Measurements from ENCODE around the gene C4A.
"Not testable (repeated sequence)": the region's sequence is repeated elsewhere in the genome, so short reads cannot be mapped to it uniquely, and the experiment has no call there.

Gene C4A

GRCh38 chr6:32037136-32037535 is 55.3 kb downstream of the C4A start:
- DNase-seq = not testable (repeated sequence)

GRCh38 chr6:32037598-32038524 is 56.0 kb downstream of the C4A start, which contains the start of gene CYP21A2:
Gene CYP21A2 (plus strand): TSS chr6:32038415. CDS start chr6:32038423, 8 bp downstream.
- not testable (repeated sequence) for DNase-seq

- not testable (repeated sequence) for DNase-seq
Observed at GRCh38 chr6:32038878-32039277, 57.0 kb downstream of the C4A start.

- not testable (repeated sequence) for DNase-seq
Observed at GRCh38 chr6:32039321-32040274, 57.7 kb downstream of the C4A start.

- not testable (repeated sequence) for DNase-seq
Observed at GRCh38 chr6:32040299-32041049, 58.6 kb downstream of the C4A start.

GRCh38 chr6:32041050-32041321 is 59.1 kb downstream of the C4A start:
- DNase-seq = not testable (repeated sequence)

GRCh38 chr6:32041385-32041784 is 59.5 kb downstream of the C4A start:
- not testable (repeated sequence) for DNase-seq

- not testable (repeated sequence) for DNase-seq
Observed at GRCh38 chr6:32042276-32042675, 60.4 kb downstream of the C4A start.

- DNase-seq = not testable (repeated sequence)
Observed at GRCh38 chr6:32043589-32044380, 61.9 kb downstream of the C4A start.

GRCh38 chr6:32044916-32045315 is 63.1 kb downstream of the C4A start:
- DNase-seq = not testable (repeated sequence)

GRCh38 chr6:32045811-32046449 is 64.1 kb downstream of the C4A start:
- DNase-seq = no peak

GRCh38 chr6:32046450-32047083 is 64.7 kb downstream of the C4A start:
- DNase-seq = peak; percentile 65

- DNase-seq = peak; percentile 73
Observed at GRCh38 chr6:32047084-32047478, 65.2 kb downstream of the C4A start.

- peak; percentile 48 for DNase-seq
Observed at GRCh38 chr6:32047539-32047854, 65.6 kb downstream of the C4A start.

- DNase-seq = peak; percentile 78
Observed at GRCh38 chr6:32047855-32048766, 66.3 kb downstream of the C4A start.

- DNase-seq = peak; percentile 22
Observed at GRCh38 chr6:32049149-32049548, 67.3 kb downstream of the C4A start.

GRCh38 chr6:32049736-32050135 is 67.9 kb downstream of the C4A start:
- DNase-seq = peak; percentile 31

- DNase-seq = peak; percentile 26
Observed at GRCh38 chr6:32050562-32050961, 68.7 kb downstream of the C4A start.

All from right forelimb (tissue), 1 donor.